MV-4-11 (cell line): ENCODE data around the gene EHMT1.

Source experiments
- DNase-seq: peaks from one replicate; lab custom pipeline; 2025; lab: John Stamatoyannopoulos, UW

The EHMT1 gene

DNA sequence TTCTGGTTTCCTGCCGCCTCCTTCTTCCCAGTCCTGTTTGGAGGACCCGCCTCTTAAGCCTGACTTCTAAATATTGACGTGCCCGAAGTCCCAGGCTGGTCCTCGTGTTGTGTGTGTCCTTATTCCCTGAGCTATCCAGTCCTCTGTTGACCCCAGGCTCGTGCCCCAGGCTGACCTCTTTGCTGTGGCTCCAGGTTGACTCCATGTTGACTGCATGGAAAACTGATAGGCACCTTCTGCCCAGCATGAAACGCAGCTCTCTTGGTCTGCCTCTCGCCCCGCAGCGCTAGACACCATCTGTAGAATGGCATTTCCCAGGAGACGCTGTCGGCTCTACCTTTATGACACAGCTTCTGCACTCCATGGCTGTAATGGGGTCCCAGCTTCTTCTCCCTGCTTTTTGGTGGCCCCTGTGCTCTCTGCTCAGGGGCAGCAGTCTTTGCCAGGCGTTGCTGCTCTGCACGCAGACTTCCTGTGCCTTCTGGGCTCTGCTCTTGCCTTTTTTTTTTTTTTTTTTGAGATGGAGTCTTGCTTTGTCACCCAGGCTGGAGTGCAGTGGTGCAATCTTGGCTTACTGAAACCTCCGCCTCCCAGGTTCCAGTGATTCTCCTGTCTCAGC is 28.4 kb downstream of the EHMT1 start:
- DNase-seq = peak; percentile 7

DNA sequence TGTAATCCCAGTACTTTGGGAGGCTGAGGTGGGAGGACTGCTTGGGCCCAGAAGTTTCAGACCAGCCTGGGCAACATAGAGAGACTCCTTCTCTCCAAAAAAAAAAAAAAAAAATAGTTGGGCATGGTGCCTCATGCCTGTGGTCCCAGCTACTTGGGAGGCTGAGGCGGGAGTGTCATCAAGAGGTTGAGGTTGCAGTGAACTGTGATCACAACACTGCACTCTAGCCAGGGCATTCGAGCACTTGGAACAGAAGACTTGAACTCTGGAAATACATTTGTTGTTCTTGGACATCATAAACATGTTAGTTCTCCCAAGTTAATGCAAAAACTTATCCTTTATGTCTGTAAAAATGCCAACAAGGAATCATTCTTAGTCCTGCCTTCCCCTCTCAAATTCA is 29.6 kb downstream of the EHMT1 start:
- DNase-seq = no peak

GRCh38 chr9:137649553-137649952 is 30.7 kb downstream of the EHMT1 start:
- no peak for DNase-seq

DNA sequence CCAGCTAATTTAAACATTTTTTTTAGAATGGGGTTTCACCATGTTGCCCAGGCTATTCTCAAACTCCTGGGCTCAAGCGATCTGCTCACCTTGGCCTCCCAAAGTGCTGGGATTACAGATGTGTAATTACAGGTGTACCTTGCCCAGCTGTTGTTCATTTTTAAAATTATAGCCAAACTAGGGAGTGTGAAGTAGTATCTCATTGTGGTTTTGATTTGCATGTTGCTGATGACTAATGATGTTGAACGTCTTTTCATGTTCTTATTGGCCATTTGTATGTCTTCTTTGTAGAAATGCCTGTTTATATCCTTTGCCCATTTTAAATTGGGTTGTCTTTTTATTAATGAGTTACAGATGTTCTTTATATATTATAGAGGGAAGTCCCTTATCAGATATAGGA is 31.5 kb downstream of the EHMT1 start:
- DNase-seq = no peak

- DNase-seq = no peak
These were observed 32.0 kb downstream of the EHMT1 start for GRCh38 chr9:137650779-137651178.

- no peak for DNase-seq
These were observed 37.6 kb downstream of the EHMT1 start for GRCh38 chr9:137656416-137656815.

- no peak for DNase-seq
These were observed 38.8 kb downstream of the EHMT1 start for GRCh38 chr9:137657606-137658005.

DNA sequence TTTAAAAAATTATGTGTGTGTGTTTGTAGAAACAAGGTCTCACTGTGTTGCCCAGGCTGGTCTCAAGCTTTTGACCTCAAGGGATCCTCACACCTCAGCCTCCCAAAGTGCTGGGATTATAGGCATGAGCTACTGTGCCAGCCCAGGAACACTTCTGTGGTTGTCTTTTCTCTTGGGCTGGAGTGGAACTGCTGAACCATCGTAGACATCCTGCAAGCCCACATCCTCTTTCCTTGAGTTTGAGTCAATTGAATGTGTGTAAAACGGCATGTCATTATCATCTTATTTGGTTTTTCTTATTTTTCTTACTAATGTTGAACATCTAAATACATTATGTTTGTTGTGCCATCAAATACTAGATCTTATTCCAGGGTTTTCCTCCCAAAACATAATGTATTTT is 40.0 kb downstream of the EHMT1 start:
- peak; percentile 28 for DNase-seq

DNA sequence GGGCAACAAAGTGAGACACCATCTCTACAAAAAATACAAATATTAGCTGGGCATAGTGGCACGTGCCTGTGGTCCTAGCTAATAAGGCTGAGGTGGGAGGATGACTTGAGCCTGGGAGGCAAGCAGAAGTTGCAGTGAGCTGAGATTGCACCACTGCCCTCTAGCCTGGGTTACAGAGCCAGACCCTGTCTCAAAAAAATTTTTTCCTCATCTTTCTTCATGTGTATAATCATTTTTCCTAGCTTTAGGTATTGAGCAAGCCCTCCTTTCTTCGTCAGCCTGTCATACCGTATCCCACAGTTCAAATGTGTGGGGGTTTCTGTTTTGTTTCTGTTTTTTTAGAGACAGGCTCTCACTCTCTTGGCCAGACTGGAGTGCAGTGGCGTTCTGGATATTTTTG is 41.3 kb downstream of the EHMT1 start:
- DNase-seq = peak; percentile 60

DNA sequence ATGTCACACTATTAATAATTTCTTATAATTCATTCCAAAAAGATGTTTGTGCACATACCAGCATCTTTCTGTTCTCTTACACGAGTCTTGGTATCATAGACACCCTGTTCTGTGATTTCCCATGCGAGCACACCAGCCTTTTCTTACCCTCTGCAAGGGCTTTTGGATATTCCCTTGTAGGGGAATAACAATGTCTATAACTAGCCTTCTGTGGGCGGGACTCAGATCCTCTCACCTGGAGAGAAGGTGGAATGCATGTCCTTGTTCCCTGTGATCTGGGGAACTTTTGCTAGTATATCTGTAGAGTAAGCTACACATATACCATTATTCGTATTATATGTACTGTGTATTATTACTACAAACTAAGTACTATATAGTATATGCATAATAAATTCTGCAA is 44.8 kb downstream of the EHMT1 start:
- DNase-seq = no peak

DNA sequence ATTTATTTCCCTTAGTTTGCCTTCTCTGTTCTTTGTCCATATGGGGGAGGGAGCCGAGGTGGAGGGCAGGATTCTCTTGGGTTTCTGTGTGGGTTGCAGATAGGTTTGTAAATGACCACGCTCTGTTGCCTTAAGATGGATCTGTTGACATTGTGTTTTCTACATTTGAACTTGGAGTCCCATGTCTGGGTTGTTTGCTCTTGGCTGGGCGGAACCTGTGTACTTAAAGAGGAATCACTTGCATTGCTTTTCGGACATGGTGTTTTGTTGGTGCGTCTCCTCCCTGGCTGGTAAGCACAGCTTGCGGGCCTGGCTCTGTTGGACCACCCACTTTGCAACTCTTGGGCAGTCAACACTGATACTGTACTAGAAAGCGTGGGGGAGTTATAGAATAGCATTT is 45.9 kb downstream of the EHMT1 start:
- DNase-seq = no peak

DNA sequence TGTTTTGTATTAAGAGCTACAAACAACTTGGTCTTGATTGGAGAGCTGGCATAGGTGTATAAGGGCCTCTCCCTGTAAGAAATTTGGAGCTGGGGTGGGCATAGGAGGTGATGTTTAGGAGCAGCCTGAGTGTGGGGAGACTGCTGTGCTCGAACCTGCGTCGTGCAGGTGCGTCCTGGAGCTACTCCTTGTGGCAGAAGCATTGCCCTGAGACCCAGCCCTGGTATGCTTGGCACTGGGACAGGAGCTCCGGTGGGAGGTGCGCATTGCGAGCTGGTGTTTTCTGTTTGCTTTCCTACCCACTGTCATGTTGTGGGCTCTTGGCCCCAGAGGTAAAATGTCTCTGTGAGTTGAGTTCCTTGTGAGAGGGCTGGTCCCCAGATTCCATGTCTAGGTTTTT is 46.4 kb downstream of the EHMT1 start:
- DNase-seq = no peak

- DNase-seq = no peak
These were observed 47.1 kb downstream of the EHMT1 start for GRCh38 chr9:137665697-137666512.

- no peak for DNase-seq
These were observed 47.7 kb downstream of the EHMT1 start for GRCh38 chr9:137666513-137666822.

- no peak for DNase-seq
These were observed 48.3 kb downstream of the EHMT1 start for GRCh38 chr9:137666955-137667670.

- no peak for DNase-seq
These were observed 49.4 kb downstream of the EHMT1 start for GRCh38 chr9:137668203-137668602.

GRCh38 chr9:137669261-137669672 is 50.5 kb downstream of the EHMT1 start:
- DNase-seq = no peak

- no peak for DNase-seq
These were observed 51.8 kb downstream of the EHMT1 start for GRCh38 chr9:137670391-137671195.

DNA sequence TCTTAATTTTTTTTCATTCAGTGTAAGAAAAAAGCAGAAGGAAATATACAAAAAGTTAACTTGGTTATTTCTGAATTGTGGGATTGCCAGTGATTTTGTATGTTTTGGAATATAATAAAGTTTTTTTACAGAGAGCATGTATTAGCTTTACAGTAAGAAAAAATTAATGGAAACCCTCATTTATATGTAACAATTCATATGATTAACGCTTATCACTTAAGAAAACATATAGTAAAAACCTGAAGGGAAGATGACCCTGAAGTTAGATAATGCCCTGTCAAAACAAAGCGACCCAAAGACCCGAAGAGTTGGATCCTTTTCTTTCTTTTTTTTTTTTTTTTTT is 52.4 kb downstream of the EHMT1 start:
- DNase-seq = no peak

GRCh38 chr9:137671721-137672120 is 52.9 kb downstream of the EHMT1 start:
- DNase-seq = no peak

DNA sequence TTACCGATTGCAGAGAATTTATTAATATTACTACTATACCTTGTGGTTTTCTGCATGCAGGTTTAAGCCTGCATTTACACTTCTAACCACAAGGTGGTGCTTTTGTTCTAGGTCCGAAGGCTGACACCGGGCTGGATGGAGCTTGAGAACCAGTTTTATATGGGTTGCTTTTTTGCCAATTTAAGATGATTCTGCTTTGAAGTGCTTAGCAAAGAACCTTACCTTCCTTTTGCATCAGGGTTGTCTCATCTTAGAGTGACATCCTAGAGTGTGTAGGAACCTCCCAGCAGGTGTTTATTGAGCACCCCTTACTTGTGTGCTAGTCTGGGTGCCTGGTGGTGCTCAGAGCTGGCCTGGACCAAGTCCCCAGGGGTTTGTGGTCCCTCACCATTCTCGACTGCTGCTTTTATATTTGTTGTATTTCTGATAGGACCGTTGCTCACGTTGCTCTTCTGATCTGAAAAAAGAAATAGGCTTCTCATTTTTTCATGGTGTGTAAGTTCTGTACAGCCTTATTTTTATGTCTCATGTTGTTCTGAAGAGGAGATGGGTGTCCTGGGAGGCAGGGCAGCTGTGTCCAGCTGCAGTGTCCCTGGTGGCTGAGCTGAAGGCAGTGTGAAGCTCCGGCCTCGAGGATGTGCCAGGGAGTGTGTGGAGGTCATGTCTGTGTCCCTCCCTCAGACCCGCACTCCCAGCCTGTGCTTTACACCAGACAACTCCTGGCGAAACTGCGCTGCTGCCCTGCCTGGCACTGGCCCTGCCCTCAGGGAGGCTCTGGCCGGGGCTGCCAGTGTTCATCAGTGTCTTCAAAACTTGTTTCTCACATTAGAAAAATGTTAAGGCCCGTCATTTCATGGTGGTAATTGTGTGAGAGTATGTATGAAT is 54.3 kb downstream of the EHMT1 start:
- peak; percentile 40 for DNase-seq

GRCh38 chr9:137673886-137674285 is 55.1 kb downstream of the EHMT1 start:
- no peak for DNase-seq
